ENCODE measurements around the gene DPF3. TPM values are rescaled to one million over a fixed set of nuclear protein-coding genes. Genes with fewer than 3 reads are reported as not detected.

The DPF3 gene
- total RNA-seq, 1 experiment from 2014 or later, result not detected

DNA sequence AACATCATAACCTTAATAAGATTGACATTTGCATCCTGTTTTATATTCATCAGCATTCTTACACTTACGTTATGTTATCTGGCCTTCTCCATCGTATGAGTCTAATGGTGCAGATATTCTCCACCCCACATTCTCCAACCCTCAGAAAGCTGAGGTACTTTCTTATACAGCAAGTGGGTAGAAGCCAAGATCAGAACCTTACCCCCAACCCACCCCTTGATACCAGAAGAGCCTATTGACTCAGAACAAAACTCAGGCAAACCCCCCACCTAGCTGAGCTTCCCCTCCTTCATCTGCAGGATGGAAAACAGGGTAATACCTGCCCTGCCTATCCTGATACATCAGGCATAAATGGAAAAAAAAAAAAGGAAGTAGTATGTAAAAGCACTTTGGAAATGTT lies 77.6 kb downstream of the DPF3 start:
- intact Hi-C loops (cut with micrococcal nuclease; ENCODE audit: unreplicated experiment) (no loop called here), in situ Hi-C loops (cut with HindIII; ENCODE audit: low pct_unique_long_range_greater_than_20kb, low sequenced_read_pairs) (no loop called here)
- no TSS peak for BruUV-seq (replicated peaks)
- H3K9me3 ChIP-seq (ENCODE audit: control insufficient read depth, insufficient read depth, low read depth, low read length), result no peaks in the 10 kb centered on the region
- DNase-seq (ENCODE audit: low read depth, low spot score) (no peak), ATAC-seq (no peak)
- H3K36me3 ChIP-seq (ENCODE audit: control insufficient read depth, insufficient read depth, low read length), result no peaks in the 10 kb centered on the region
- H3K4me1 ChIP-seq (ENCODE audit: control insufficient read depth, insufficient read depth, low read length), result no peaks in the 10 kb centered on the region
- TF ChIP-seq TCF7L2 (IDR thresholded peaks at IDR 0.05; ENCODE audit: low read depth, low read length) (no peak), POLR2AphosphoS5 (IDR thresholded peaks at IDR 0.05; ENCODE audit: low read depth, low read length) (no peak), SIN3A (IDR thresholded peaks at IDR 0.05; ENCODE audit: borderline replicate concordance, insufficient read depth, low read depth, low read length) (no peak), CTCF (IDR thresholded peaks at IDR 0.05) (no peak)
- TF ChIP-seq, protein P1, sequence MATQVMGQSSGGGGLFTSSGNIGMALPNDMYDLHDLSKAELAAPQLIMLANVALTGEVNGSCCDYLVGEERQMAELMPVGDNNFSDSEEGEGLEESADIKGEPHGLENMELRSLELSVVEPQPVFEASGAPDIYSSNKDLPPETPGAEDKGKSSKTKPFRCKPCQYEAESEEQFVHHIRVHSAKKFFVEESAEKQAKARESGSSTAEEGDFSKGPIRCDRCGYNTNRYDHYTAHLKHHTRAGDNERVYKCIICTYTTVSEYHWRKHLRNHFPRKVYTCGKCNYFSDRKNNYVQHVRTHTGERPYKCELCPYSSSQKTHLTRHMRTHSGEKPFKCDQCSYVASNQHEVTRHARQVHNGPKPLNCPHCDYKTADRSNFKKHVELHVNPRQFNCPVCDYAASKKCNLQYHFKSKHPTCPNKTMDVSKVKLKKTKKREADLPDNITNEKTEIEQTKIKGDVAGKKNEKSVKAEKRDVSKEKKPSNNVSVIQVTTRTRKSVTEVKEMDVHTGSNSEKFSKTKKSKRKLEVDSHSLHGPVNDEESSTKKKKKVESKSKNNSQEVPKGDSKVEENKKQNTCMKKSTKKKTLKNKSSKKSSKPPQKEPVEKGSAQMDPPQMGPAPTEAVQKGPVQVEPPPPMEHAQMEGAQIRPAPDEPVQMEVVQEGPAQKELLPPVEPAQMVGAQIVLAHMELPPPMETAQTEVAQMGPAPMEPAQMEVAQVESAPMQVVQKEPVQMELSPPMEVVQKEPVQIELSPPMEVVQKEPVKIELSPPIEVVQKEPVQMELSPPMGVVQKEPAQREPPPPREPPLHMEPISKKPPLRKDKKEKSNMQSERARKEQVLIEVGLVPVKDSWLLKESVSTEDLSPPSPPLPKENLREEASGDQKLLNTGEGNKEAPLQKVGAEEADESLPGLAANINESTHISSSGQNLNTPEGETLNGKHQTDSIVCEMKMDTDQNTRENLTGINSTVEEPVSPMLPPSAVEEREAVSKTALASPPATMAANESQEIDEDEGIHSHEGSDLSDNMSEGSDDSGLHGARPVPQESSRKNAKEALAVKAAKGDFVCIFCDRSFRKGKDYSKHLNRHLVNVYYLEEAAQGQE (IDR thresholded peaks at IDR 0.05; ENCODE audit: insufficient read depth in 1 of 2, low read depth in 2 of 2, low read length in 1 of 2), result no peak
- no peaks in the 10 kb centered on the region for H3K27me3 ChIP-seq (ENCODE audit: control insufficient read depth, insufficient read depth, low read length)
- H3K4me3 ChIP-seq (ENCODE audit: low read depth in 2 of 2, low read length in 2 of 2), result no peak overlapping the region
- CTCF ChIA-PET, result no interaction called here
- POLR2A ChIA-PET, result no interaction called here
- H3K27ac ChIP-seq (ENCODE audit: low read length), result no peak overlapping the region

- H3K36me3 ChIP-seq (ENCODE audit: control insufficient read depth, insufficient read depth, low read length), result no peaks in the 10 kb centered on the region
- CTCF ChIA-PET, result no interaction called here
- ATAC-seq (no peak), DNase-seq (ENCODE audit: low read depth, low spot score) (no peak)
- H3K27ac ChIP-seq (ENCODE audit: low read length), result no peak overlapping the region
- BruUV-seq (replicated peaks), result no TSS peak
- H3K9me3 ChIP-seq (ENCODE audit: control insufficient read depth, insufficient read depth, low read depth, low read length), result no peaks in the 10 kb centered on the region
- H3K27me3 ChIP-seq (ENCODE audit: control insufficient read depth, insufficient read depth, low read length), result no peaks in the 10 kb centered on the region
- no peak overlapping the region for H3K4me3 ChIP-seq (ENCODE audit: low read depth in 2 of 2, low read length in 2 of 2)
- intact Hi-C loops (cut with micrococcal nuclease; ENCODE audit: unreplicated experiment), result no loop called here
- POLR2A ChIA-PET, result no interaction called here
- TF ChIP-seq, protein P1 (IDR thresholded peaks at IDR 0.05; ENCODE audit: insufficient read depth in 1 of 2, low read depth in 2 of 2, low read length in 1 of 2), result no peak
- TF ChIP-seq SIN3A (IDR thresholded peaks at IDR 0.05; ENCODE audit: borderline replicate concordance, insufficient read depth, low read depth, low read length), result no peak
- TF ChIP-seq POLR2AphosphoS5 (IDR thresholded peaks at IDR 0.05; ENCODE audit: low read depth, low read length), result no peak
- TF ChIP-seq TCF7L2 (IDR thresholded peaks at IDR 0.05; ENCODE audit: low read depth, low read length), result no peak
- no peak for TF ChIP-seq CTCF (IDR thresholded peaks at IDR 0.05)
- H3K4me1 ChIP-seq (ENCODE audit: control insufficient read depth, insufficient read depth, low read length), result no peaks in the 10 kb centered on the region
- in situ Hi-C loops (cut with HindIII; ENCODE audit: low pct_unique_long_range_greater_than_20kb, low sequenced_read_pairs), result no loop called here
These were observed 78.5 kb downstream of the DPF3 start for GRCh38 chr14:72815430-72815829.
